NCI-H2107 (cell line): ENCODE data around the gene FUT8.
A peak's percentile ranks its signal among the peaks of the same experiment; 100 is the strongest.

Experiments
- DNase-seq: peaks from one replicate; lab custom pipeline; 2025; lab: John Stamatoyannopoulos, UW

The FUT8 gene

GRCh38 chr14:65412032-65412846, at the start of gene FUT8:
Gene FUT8, plus strand, starts transcription at chr14:65412730. Its CDS starts 148,834 bp downstream, at chr14:65561564.
- peak; percentile 98 for DNase-seq

- DNase-seq, result no peak
Observed at GRCh38 chr14:65366802-65367565, 45.5 kb upstream of the FUT8 start.

- DNase-seq, result no peak
Observed at GRCh38 chr14:65369560-65369959, 43.0 kb upstream of the FUT8 start.

GRCh38 chr14:65370801-65371248, 41.7 kb upstream of the FUT8 start:
- DNase-seq, result no peak

GRCh38 chr14:65371784-65372183, 40.7 kb upstream of the FUT8 start:
- DNase-seq, result no peak

- no peak for DNase-seq
Observed at GRCh38 chr14:65373016-65373670, 39.4 kb upstream of the FUT8 start.

GRCh38 chr14:65373671-65374039, 38.9 kb upstream of the FUT8 start:
- DNase-seq, result no peak

- no peak for DNase-seq
Observed at GRCh38 chr14:65377576-65377975, 35.0 kb upstream of the FUT8 start.

- no peak for DNase-seq
Observed at GRCh38 chr14:65382586-65382985, 29.9 kb upstream of the FUT8 start.

- no peak for DNase-seq
Observed at GRCh38 chr14:65387171-65387570, 25.4 kb upstream of the FUT8 start.

- DNase-seq, result no peak
Observed at GRCh38 chr14:65387628-65388027, 24.9 kb upstream of the FUT8 start.

- DNase-seq, result no peak
Observed at GRCh38 chr14:65392296-65392695, 20.2 kb upstream of the FUT8 start.

GRCh38 chr14:65396082-65396910, 16.2 kb upstream of the FUT8 start:
- no peak for DNase-seq

GRCh38 chr14:65403231-65403630, 9.3 kb upstream of the FUT8 start:
- no peak for DNase-seq

GRCh38 chr14:65408113-65408512, 4.4 kb upstream of the FUT8 start:
- DNase-seq, result no peak

GRCh38 chr14:65410640-65411039, 1.9 kb upstream of the FUT8 start:
- no peak for DNase-seq

GRCh38 chr14:65411656-65412031, 886 bp upstream of the FUT8 start:
- peak; percentile 87 for DNase-seq

GRCh38 chr14:65412856-65413738, 567 bp downstream of the FUT8 start:
- peak; percentile 88 for DNase-seq

GRCh38 chr14:65413739-65414045, 1.2 kb downstream of the FUT8 start:
- DNase-seq, result no peak

- no peak for DNase-seq
Observed at GRCh38 chr14:65414961-65415589, 2.5 kb downstream of the FUT8 start.

- no peak for DNase-seq
Observed at GRCh38 chr14:65415613-65416012, 3.1 kb downstream of the FUT8 start.
